Skeletal muscle cell (primary cell): ENCODE measurements around the gene DCTD.

Experiments used
- DNase-seq: peaks from one replicate; pipeline ENCODE4 v3.0.0-alpha.2; 2010; ENCODE audit warnings: low read depth
- H3K4me3 ChIP-seq: 2 replicates; pipeline ENCODE4 v1.5.1; 2011; ENCODE audit warnings: low read depth, mild to moderate bottlenecking, control low read depth, low read length, moderate library complexity

DCTD gene

GRCh38 chr4:182917182-182918043, at the start of gene DCTD:
TSS of gene DCTD (minus strand) at chr4:182917386. CDS start at chr4:182915568, 1,818 bp downstream.
- H3K4me3 ChIP-seq, result peak within 1 kb of the TSS; percentile 67
- no peak for DNase-seq

- H3K4me3 ChIP-seq, result no peak overlapping the region
- no peak for DNase-seq
Measured at GRCh38 chr4:182960746-182961145, 43.6 kb upstream of the DCTD start.

- no peak overlapping the region for H3K4me3 ChIP-seq
- DNase-seq, result no peak
Measured at GRCh38 chr4:182960228-182960627, 43.0 kb upstream of the DCTD start.

- no peak for DNase-seq
- H3K4me3 ChIP-seq, result no peak overlapping the region
Measured at GRCh38 chr4:182955411-182955810, 38.2 kb upstream of the DCTD start.

- no peak for DNase-seq
- no peak overlapping the region for H3K4me3 ChIP-seq
Measured at GRCh38 chr4:182944484-182945213, 27.5 kb upstream of the DCTD start.

- no peak for DNase-seq
- no peak overlapping the region for H3K4me3 ChIP-seq
Measured at GRCh38 chr4:182939680-182940079, 22.5 kb upstream of the DCTD start.

- no peak overlapping the region for H3K4me3 ChIP-seq
Measured at GRCh38 chr4:182938205-182938645, 21.0 kb upstream of the DCTD start.

GRCh38 chr4:182937268-182938204, 20.4 kb upstream of the DCTD start:
- no peak overlapping the region for H3K4me3 ChIP-seq

More at GRCh38 chr4:182938205-182938645, 21.0 kb upstream of the DCTD start:
- no peak for DNase-seq

GRCh38 chr4:182932651-182933050, 15.5 kb upstream of the DCTD start:
- no peak for DNase-seq
- no peak overlapping the region for H3K4me3 ChIP-seq

More at GRCh38 chr4:182937268-182938204, 20.4 kb upstream of the DCTD start:
- DNase-seq, result no peak

- H3K4me3 ChIP-seq, result no peak overlapping the region
- DNase-seq, result no peak
Measured at GRCh38 chr4:182931691-182932345, 14.6 kb upstream of the DCTD start.

GRCh38 chr4:182930889-182931288, 13.7 kb upstream of the DCTD start:
- no peak for DNase-seq
- H3K4me3 ChIP-seq, result no peak overlapping the region

- peak; percentile 72 for DNase-seq
- H3K4me3 ChIP-seq, result no peak overlapping the region
Measured at GRCh38 chr4:182929296-182929695, 12.1 kb upstream of the DCTD start.

GRCh38 chr4:182928061-182928460, 10.9 kb upstream of the DCTD start:
- H3K4me3 ChIP-seq, result no peak overlapping the region

GRCh38 chr4:182927505-182927904, 10.3 kb upstream of the DCTD start:
- no peak overlapping the region for H3K4me3 ChIP-seq
- no peak for DNase-seq

More at GRCh38 chr4:182928061-182928460, 10.9 kb upstream of the DCTD start:
- no peak for DNase-seq

- no peak overlapping the region for H3K4me3 ChIP-seq
- DNase-seq, result no peak
Measured at GRCh38 chr4:182925855-182926254, 8.7 kb upstream of the DCTD start.

GRCh38 chr4:182925298-182925757, 8.1 kb upstream of the DCTD start:
- H3K4me3 ChIP-seq, result no peak overlapping the region

GRCh38 chr4:182924497-182924896, 7.3 kb upstream of the DCTD start:
- no peak for DNase-seq
- H3K4me3 ChIP-seq, result no peak overlapping the region

More at GRCh38 chr4:182925298-182925757, 8.1 kb upstream of the DCTD start:
- DNase-seq, result no peak

GRCh38 chr4:182923796-182924340, 6.7 kb upstream of the DCTD start:
- DNase-seq, result no peak
- no peak overlapping the region for H3K4me3 ChIP-seq
